NAMALWA (cell line): ENCODE measurements around the gene SET.

Experiments used
- DNase-seq: peaks from one replicate; pipeline ENCODE4 v3.0.0-alpha.2; 2015; ENCODE audit warnings: low spot score

SET gene

DNA sequence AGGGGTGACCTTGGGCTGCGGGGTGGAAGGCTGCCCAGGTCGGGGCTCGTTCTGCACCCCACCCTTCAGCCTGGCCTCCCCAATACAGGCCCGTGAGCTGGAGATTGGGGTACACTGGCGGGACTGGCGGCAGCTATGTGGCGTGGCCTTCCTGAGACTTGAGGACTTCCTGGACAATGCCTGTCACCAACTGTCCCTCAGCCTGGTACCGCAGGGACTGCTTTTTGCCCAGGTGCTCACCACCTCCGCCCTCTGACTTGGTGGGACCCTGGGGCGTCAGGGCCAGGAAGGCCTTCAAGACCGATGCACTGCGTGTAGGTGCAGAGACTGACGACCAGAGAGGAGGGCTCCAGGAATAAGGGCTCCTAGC, 24.4 kb downstream of the SET start:
- no peak for DNase-seq

- no peak for DNase-seq
Observed at GRCh38 chr9:128713941-128714573, 25.0 kb downstream of the SET start.

DNA sequence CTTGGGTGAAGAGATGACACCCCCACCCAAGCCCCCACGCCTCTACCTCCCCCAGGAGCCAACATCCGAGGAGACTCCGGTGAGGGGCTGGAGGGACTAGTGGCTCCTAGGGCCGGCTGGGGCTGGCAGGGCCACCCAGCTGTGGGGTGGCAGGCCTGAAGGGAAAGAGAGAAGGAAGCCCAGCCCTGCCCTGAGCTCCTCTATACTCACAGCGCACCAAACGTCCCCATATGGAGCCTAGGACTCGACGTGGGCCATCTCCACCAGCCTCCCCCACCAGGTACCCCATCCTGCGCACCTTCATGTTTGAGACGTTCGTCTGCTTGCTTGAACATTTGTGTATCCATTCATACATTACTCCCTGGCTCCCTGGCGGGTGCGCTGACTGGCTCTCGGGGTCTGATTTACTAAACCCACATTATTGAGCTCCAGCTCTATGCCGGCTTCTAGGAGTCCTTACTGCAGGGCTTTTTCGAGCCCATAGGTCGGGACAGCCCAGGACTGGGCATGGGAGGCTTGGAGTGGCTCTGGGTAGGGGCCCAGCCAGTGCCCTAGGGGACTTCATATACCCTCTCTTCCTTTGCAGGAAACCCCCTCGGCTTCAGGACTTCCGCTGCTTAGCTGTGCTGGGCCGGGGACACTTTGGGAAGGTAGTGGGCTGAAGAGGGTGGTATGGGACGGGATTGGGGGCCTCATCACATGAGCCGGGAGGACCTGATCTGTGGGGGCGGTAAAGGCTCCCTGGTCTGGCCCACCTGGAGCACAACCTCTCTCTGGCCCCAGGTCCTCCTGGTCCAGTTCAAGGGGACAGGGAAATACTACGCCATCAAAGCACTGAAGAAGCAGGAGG, 25.8 kb downstream of the SET start:
- no peak for DNase-seq

DNA sequence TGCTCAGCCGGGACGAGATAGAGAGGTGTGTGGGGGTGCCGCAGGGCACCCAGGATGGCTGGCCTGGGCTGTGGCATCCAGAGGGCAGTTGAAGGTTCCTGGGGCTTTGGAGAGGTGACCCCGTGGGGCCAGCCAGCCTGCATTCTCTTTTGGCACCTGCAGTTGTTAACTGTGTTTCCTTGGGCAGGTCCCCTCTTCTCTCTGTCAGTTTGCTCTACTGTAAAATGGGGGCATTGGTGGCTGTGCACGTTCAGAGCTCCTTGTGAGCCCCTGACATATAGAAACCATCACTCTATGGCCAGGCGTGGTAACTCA, 26.4 kb downstream of the SET start:
- no peak for DNase-seq

DNA sequence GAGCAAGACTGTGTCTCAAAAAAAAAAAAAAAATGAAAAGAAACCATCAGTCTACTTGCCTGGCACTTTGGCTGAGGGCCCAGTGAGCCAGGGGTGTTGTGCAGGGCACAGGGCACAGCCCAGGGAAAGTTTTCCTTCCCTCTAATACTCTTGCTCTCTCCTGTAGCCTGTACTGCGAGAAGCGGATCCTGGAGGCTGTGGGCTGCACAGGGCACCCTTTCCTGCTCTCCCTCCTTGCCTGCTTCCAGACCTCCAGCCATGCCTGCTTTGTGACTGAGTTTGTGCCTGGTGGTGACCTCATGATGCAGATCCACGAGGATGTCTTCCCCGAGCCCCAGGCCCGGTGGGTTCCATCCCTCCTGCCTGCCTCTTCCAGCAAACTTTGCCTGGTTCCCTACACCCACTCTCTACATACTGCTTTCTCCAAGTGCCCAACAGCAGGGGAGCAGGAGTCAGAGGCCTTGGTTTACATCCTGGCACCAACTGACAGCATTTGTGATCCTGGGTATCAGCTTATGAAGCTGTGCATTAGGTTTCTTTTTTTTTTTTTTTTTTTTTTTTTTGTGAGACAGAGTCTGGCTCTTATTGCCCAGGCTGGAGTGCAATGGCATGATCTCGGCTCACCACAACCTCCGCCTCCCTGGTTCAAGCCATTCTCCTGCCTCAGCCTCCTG, 27.7 kb downstream of the SET start:
- no peak for DNase-seq

- no peak for DNase-seq
Observed at GRCh38 chr9:128718047-128718446, 29.0 kb downstream of the SET start.

DNA sequence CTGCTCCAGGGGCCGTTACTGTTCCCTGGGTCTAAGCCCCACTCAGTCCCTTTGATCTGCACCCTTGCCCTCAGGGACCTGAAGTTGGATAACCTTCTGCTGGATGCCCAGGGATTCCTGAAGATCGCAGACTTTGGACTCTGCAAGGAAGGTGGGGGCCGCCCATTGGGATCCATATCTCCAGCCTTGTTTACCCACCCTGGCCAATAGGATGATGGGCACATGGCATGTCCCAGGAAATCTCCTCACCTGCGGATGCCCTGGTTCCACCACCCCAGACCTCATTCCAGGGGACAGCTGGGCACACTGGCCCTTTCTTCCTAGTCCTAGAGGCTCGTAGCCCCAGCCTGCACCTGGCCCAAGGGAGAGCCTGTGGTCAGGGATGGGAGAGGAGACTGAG, 29.5 kb downstream of the SET start:
- no peak for DNase-seq

- DNase-seq = no peak
Observed at GRCh38 chr9:128719919-128720605, 31.0 kb downstream of the SET start.

- DNase-seq = no peak
Observed at GRCh38 chr9:128720841-128721486, 31.9 kb downstream of the SET start.

GRCh38 chr9:128721487-128722010, 32.5 kb downstream of the SET start:
- DNase-seq = no peak

- no peak for DNase-seq
Observed at GRCh38 chr9:128722380-128723351, 33.6 kb downstream of the SET start.

DNA sequence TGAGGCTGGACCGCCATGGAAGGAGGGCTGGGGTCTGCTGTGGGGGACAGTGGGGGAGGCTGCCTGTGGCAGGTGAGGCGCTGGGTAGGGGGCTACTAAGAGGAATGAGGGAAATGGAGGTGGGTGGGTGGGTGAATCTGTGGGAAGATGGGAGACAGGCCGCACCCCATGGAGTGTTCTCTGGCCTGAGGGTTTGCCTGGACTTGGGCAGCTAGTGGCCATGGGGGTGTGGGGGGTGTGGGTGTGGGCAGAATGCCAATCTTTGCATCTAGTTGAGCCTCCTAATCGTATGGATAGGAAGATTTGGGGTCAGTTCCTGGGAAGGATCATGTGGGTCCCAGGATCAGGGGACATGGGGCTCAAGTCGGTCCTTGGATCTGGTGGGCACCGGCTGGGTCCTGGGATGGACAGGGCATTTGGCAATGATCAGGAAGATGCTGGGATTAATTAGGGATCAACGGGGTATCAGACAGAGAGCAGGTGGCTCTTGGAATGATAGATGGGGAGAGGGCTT, 34.4 kb downstream of the SET start:
- DNase-seq = no peak

- peak; percentile 99 for DNase-seq
Observed at GRCh38 chr9:128723866-128724743, 35.1 kb downstream of the SET start, which contains the start of gene ZDHHC12. Gene ZDHHC12 (minus strand): TSS chr9:128724127. CDS start chr9:128724093, 34 bp downstream.

GRCh38 chr9:128724744-128725211, 35.8 kb downstream of the SET start:
- no peak for DNase-seq

DNA sequence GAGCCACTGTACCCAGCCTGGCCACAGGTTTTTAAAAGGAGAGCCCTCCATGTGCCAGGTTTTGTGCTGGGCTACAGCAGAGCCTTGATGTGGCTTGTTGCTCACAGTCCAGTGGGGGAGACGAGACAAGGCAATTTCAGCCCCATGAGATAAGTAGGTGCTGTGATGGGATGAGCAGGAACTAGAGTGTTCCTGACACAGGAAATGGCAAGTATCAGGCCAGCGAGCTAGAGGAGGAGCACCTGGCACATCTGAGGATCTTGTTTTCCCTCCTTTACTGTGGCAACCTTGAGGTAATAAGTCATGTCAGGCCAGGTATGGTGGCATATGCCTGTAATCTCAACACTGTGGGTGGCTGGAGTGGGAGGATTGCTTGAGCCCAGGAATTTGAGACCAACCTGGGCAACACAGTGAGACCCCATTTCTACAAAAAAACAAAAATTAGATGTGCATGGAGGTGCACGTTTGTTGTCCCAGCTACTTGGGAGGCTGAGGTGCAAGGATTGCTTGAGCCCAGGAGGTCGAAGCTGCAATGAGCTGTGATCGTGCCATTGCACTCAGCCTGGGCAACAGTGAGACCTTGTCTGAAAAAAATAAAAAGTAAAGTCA, 38.7 kb downstream of the SET start:
- DNase-seq = no peak

- no peak for DNase-seq
Observed at GRCh38 chr9:128728298-128728697, 39.3 kb downstream of the SET start.

- no peak for DNase-seq
Observed at GRCh38 chr9:128729302-128729701, 40.3 kb downstream of the SET start.

GRCh38 chr9:128729766-128730517, 40.9 kb downstream of the SET start:
- no peak for DNase-seq
